GM18499 (cell line): ENCODE data around the gene IQGAP2.

ENCODE experiments used
- ATAC-seq: cut with Tn5 transposase; IDR thresholded peaks from one replicate; pipeline ENCODE4 v1.9.1; 2021; ENCODE audit warnings: moderate number of reproducible peaks; ENCODE audit not compliant: insufficient read depth, unreplicated experiment

Gene IQGAP2

DNA sequence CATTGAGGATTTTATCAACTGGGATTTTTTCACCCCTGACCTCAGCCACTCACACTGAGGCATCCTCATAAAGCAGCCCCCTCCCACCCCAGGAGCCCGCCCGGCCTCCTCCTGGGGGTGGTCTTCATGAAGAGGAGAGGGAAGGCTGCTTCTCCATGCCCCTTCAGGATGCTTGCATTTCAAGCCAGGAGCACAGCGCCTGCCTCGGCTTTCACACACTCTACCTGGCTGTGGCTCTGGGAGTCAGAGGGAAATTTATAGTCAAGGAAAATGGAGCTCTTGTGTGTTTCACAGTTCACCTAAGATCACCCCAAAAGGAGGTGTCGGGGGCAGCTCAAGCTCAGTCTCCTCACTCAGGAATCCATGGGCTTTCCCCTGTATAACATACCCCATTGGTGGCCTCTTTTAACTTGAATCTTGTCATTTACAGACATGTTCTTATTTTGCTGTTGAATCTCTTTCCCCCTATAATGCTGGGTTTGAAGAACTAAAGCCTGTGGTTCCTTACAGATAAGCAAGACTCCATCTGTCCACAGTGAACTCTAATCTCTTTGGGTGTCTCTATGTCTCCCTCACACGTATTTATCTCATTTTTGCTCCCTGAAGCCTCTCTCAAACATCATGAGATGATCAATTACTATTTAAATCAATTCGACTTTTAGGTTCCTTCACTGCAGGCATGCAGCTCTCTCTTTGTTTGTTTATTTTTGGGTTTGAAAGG lies 22.6 kb upstream of the IQGAP2 start:
- ATAC-seq = no peak

DNA sequence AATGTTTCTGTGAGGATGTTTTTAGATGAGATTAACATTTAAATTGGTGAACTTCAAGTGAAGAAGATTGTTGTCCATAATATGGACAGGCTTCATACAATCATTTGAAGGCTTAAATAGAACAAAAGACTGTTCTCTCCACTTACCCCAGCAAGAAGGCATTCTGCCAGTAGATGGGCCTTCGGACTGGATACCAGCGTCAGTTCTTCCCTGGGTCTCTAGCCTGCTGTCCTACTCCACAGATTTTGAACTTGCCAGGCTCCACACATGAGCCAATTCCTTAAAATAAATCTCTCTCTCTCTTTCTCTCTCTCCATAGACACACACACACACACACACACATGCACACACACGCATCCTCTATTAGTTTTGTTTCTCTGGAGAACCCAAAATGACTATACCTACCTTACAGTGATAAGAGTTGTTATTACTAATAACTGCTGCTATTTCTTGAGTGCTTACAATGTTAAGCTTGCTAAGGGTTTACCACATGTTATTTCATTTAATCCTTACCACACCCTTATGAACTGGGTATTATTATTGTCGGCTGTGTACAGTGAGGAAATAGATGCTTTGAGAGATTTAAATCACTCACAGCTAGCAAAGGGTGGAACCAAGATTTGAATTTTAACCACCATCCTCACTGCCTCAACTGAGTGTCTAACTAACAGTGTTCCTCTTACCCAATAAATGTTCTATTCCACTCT lies 19.8 kb upstream of the IQGAP2 start:
- no peak for ATAC-seq

DNA sequence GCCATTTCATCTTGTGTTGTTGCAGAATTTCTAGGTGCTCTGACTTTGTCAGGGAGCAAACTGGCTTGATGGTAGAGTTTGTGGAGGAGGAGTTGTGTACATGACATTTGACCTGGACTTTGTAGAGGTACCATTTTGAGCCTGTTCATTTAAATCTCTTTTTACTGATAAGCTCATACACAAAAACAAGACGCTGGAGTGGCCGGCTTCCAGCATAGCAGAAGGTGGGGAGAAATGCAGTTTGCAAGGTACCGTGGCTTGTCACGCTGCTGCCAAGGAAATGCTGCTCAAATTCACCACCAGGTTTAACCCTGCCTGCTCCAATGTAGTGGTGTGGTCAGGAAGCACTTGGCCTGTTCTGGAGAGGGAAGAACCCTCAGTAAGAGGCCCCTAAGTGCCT lies 18.9 kb upstream of the IQGAP2 start:
- no peak for ATAC-seq

DNA sequence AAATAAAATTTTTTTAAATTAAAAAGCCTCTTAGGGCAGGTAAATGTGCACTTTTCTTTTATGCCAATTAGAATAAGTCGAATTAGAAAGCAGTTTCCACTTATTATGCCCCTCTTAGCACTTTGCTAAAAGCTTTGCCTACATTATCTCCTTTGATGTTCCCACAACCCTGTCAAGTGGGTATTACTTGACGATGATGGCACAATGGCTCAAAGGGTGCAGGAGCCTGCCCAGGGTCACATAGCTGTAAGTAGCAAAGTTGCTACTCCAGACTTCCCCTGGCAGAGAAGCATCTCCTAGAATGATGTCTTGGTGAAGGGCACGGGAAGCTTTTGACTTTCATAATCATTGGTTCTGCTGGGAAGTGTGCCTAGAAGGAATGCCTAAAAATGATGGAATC lies 18.4 kb upstream of the IQGAP2 start:
- ATAC-seq = no peak

DNA sequence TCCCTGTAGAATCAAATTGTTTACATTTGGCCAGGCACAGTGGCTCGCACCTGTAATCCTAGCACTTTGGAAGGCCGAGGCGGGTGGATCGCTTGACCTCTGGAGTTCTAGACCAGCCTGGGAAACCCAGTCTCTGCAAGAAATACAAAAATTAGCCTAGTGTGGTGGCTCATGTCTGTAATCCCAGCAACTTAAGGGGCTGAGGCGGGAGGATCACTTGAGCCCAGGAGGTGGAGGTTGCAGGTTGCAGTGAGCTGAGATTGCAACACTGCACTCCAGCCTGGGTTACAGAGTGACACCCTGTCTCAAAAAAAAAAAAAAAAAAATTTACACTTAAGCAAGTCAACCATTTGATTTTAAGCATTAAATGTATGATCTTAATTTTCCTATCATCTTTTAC lies 17.5 kb upstream of the IQGAP2 start:
- no peak for ATAC-seq

DNA sequence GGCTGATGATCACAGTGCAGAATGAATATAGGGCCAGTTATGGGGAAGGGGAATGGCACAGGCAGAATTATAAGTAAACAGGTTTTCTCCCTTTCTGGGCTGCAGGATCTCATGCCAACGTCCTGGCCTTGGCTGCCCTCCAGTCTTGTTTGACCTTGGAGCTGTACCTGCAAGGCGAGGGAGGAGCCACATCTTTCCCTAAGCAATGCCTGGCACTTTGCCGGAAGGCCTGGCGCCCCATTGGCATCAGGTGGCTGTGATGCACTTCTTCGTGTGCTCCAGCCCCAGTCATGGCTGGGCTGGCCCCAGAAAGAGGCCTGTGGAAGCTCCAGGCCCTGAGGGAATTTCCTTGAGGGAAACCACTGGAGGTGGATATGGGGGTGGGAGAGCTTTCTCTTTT lies 16.7 kb upstream of the IQGAP2 start:
- ATAC-seq = no peak

DNA sequence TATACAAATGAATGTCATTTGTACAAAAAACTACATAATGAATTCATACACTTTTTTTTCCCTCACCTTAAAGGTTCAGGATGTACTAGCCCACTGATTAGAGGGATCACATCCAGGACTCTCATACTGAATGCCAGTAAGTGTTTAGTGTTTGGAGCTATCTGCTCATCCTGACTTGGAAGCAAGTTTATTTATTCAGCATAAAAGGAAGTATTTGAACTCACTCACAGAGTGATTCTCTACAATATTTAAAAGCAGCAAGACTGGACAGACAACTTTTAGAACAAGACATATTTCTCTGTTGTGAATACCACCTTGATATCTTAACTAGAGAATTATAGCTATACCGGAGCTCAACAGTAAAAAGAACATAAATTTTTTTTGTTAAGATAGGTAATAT lies 14.8 kb upstream of the IQGAP2 start:
- no peak for ATAC-seq

DNA sequence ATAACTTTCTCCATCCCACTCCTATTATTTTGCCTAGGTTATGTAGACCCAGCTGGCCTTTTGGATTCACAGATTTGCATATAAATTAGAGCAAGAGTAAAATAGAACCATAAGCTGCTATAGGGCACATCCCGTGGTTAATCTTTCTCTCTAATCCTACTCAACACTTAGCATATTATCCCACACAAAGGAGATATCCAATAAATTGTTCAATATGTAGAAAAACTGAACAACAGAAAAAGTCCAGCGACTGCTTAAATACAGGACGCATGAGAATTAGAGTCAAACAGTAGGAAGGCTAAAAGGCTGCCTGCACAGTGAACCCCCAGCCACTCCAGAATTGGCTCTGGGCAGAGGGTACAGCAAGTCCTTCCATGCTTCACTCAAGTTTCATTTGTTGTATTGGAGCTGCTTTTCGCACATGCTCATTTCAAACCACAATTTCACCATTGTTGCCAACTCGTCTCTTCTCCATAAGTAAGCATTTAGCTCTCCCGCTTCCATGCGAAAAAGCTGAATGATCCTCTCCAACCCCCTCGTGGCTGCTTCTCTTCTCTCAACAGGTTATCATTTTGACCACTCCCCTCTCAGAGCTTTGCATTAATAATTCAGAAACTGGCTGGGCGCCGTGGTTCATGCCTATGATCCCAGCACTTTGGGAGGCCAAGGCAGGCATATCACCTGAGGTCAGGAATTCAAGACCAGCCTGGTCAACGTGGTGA lies 14.1 kb upstream of the IQGAP2 start:
- no peak for ATAC-seq

DNA sequence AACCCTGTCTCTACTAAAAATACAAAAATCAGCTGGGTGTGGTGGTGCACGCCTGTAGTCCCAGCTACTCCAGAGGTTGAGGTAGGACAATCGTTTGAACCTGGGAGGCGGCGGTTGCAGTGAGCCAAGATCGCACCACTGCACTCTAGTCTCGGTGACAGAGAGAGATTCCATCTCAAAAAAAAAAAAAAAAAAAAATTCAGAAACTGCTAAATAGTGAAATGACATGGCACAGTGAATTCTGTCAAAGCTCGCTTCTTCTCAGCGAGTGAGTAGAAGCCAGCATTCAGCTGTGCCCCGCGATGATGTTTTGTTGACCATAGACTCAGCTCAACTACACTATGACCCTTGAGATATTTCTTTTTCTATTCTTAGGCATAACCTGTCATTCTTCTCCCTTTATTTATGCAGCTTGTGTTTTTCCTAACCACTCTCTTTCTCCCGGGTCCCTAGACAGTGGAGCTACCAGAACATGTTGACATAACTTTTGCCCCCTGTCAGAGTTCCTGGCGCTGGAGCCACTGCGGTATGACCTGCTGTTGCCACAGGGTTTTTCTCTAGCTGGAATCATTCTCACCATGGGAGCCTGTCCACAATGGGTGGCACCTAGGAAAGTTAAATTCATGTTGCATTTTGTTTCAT lies 13.5 kb upstream of the IQGAP2 start:
- ATAC-seq = no peak

DNA sequence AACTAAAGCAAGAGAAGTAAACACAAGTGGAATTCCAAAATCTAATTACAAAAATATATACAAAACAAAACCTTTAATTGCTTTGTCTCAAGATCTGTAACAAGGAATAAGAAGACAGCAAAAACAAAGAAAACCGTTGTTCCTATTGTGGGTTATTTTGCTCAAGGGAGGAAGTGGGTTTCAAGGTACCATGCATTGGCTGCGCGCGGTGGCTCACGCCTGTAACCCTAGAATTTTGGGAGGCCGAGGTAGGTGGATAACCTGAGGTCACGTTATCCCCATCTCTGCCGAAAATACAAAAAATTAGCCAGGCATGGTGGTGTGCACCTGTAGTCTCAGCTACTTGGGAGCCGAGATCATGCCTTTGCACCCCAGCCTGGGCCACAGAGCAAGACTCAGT lies 12.1 kb upstream of the IQGAP2 start:
- ATAC-seq = no peak

DNA sequence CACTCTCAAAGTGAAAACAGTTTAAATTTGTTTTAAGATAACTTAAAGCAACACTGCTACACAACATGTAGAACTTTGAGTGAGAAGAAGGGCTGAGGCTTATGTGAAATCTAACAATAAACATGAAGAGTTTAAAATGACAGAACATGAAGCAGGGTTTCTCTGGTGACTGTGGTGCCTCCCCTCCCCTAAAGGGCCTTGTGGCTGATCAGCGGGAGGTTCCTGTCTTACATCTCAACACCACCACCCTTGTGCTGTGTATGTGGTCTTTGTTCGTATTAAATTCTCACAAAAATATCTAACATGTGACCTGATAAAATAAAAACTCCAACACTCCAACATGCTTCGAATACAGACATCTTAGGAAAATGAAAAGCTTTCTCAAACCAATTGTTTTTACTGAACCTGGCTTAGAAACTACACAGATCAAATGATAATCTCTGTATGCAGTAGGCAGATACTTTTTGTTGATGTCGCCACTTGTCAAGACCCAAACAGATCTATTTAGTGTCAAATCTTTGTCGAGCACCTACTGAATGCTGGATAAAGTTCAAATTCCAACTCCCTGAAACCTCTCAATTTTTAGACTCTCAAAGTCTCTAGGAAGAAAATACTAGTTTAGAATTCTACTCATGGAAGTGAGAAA lies 9.9 kb upstream of the IQGAP2 start:
- ATAC-seq = no peak

DNA sequence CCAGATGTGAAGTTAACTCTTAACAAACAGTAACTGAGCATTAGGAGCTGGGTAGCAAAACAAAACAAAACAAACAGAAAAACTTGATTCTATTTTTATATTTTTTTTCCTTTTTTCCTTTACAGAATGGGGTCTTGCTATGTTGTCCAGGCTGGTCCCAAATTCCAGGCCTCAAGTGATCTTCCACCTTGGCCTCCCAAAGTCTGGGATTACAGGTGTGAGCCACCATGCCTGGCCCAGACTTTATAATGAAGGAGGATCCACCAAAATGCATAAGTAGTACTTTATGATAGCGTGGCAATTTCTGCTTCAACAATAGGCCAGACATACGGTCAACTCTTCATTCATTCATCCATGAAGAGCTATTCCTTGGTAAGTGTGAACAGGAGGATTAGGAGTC lies 5.9 kb upstream of the IQGAP2 start:
- no peak for ATAC-seq

DNA sequence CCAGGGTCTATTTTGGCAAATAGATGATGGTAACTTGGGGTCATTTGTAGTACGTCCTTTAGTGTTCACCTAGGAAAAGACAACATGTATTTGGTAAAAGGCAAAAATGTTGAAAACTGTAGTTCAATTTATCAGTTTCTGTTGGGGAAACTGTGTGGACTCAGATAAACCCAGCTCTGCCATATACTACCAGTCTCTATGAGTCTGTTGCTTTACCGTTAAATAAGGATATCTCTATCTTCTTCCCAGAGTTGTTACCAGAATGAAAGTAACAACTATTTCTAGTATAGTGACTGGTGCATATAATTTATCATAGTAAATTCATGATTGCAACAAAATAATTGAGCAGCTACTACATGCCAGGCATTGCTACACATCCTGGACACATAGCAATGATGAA lies 3.8 kb upstream of the IQGAP2 start:
- ATAC-seq = no peak

DNA sequence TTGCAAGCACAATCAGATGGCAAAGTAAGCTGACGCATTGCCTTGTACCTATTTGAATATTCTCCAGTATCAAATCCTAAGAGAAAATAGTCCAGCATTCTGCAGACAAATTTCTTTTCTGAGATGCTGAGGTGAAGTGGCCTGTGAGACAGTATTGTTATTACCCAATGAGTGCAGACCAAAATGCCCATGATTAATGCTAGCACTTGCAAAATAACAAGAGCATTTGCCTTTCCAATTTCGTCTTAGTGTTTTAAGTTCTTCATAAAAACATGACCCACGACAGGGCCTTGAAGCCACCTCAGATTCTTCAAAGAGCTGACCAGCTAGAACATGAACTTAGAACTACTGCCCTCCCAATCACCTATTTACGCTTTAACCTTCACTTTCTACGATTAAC lies 2.6 kb upstream of the IQGAP2 start:
- ATAC-seq = no peak

DNA sequence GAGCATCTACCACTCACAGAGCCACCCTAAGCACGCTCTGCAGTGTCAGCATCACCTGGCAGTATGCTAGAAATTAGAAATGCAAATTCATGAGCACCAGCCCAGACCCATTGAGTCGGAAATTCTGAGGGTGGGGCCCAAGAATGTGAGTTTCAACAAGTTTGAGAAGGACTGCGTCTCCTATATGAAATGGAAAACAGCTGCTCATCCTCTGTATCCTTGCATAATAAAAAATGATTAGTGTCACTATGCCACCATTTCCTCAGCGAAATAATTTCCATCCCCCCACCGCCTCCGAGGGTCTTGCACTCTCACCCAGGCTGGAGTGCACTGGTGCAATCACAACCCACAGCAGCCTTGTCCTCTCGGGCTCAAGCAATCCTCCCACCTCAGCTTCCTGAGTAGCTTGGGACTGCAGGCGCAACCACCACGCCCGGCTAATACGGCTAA lies 1.3 kb upstream of the IQGAP2 start:
- no peak for ATAC-seq

DNA sequence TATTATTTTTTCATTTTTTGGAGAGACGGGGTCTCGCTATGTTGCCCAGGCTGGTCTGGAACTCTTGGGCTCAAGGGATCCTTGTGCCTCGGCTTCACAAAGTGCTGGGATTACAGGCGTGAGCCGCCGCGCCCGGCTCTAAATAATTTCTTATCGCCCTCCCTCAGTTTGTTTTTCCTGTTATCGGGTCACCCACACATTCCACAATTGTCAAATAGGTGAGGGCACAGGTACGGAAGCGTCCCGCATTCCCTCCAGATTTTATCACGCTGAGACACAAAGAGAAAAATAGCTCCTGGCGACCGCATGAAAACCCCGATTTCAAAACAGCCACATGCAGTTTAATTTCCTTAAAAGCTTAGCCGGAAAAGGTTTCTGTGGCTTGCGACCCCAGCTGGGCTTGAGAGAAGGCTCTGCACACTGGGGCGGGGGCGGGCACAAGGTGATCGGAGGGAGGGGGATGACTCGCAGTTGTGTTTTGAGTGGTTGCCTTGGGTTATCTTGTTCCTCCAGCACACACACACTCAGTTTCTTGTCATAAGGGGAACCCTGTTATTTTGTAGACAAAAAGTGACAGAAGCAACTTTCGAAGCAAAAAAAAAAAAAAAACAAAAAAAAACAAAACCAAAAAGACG lies 717 bp upstream of the IQGAP2 start:
- peak; percentile 37 for ATAC-seq

DNA sequence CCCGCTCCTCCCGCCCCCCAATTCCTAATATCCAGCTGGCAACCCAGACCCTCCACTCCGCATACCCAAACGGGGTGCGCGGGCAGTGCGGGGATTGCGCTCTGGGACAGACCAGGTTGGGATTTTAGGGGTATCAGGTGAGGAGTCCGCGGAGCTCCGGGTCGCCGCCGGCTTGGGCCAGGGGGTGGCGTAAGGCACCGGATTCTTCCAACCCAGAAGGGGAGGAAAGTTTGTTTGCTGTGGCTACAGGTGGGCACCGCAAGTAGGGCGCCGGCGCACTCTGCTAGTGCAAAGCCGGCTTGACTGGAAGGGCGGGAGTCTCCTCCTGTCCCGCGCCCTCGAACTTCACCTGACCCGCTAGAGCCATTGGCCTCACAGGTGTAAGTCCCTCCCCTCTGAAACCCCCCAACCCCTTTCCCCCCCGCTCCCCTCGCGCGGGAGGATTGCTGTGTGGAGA lies 709 bp downstream of the IQGAP2 start:
- no peak for ATAC-seq

DNA sequence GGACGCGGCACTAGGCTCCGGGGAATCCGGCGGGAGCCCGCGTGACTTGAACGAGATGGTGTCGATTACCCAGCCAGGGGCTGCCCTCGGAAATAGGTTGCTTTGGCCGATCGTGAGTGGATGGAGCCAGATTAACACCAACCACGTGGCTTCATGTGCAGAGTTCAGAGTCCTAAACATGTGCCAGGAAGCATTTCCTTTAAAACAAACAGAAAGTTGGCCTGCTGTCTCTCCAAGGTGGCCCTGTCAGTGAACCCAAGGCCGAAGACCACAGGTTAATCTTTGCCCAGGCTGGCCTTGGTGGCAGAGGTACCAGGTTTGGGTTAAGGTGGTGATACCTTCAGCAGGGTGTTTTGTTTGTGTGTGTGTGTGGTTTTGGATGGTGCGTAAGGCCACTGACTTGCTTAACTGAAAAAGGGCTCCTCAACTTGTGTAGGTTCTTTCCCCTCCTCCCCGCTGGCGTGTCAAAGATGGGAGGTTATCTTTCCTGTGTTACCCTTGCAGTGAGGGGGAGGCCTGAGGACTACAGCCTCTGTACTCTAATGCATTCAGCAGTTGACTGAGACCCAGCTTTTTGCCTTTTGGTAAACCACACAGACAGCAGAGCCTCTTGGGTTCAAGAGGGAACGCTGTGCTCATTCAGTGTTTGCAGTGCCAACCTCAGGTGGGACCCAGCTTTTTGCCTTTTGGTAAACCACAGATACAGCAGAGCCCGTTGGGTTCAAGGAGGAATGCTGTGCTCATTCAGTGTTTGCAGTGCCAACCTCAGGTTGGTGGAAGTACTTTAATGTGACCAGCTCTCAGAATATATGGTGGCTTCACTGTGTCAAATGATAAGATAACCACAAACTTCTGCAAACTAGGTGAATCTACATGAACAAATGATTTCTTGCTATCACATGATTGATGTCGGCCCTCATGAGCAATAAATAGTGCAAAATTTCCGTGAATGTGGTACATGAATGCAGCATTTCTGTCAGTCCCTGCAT lies 1.4 kb downstream of the IQGAP2 start:
- ATAC-seq = no peak

DNA sequence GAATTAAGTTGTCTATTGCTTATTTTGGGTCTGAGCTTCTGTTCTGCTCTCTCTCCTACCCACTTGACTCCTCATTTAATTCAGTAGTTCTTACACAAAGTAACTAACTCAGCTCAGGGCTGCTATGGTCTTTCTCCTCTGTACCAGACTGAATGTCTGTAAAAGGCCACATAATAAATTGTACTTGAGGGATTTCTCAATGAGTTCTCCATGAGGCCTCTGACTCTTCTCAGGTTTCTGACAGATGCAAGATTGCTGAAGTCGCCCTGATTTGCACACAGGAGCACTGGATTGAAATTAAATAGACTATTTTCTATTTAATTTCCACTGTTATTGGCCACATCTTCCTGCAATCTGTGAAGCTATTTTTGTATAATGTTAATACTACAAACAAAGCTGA lies 2.9 kb downstream of the IQGAP2 start:
- ATAC-seq = no peak
